Erythroblast (primary cell): ENCODE data around the gene CYTIP.

Experiments
- GATA1 ChIP-seq: IDR thresholded peaks from 2 replicates; pipeline ENCODE4 v1.6.1; 2011; ENCODE audit warnings: low read depth, mild to moderate bottlenecking, control low read depth, low read length, moderate library complexity
- POLR2A ChIP-seq: IDR thresholded peaks from 2 replicates; pipeline ENCODE4 v1.6.1; 2011; ENCODE audit warnings: mild to moderate bottlenecking, low read length

- TF ChIP-seq POLR2A (no peak), GATA1 (no peak)
Observed at GRCh38 chr2:157395811-157396210, 48.1 kb downstream of the CYTIP start.
